HEK293T (cell line): ENCODE results near the gene PRSS38.

ENCODE experiments used
- CTCF ChIA-PET: fragments of 350-600 bp; formaldehyde crosslinking; extraction: SDS; loops from one replicate; lab custom pipeline; 2021; ENCODE audit warnings: antibody characterized with exemption, inconsistent platforms; lab: Yijun Ruan, JAX
- POLR2A ChIA-PET: fragments of 350-600 bp; formaldehyde crosslinking; extraction: SDS; loops from one replicate; lab custom pipeline; 2020; ENCODE audit warnings: antibody characterized with exemption, inconsistent platforms; lab: Yijun Ruan, JAX
- DNase-seq: peaks from one replicate; pipeline ENCODE4 v3.0.0; 2012; ENCODE audit warnings: mixed read lengths; ENCODE audit errors: extremely low spot score
- ARNT ChIP-seq: fragments of 450-650 bp; IDR thresholded peaks from 2 replicates; pipeline ENCODE4 v1.6.1; 2017; ENCODE audit warnings: mild to moderate bottlenecking
- BHLHE40 ChIP-seq: fragments of 450-650 bp; IDR thresholded peaks from 2 replicates; pipeline ENCODE4 v1.6.1; 2016; ENCODE audit warnings: mild to moderate bottlenecking, moderate library complexity, borderline replicate concordance
- CTBP1 ChIP-seq: fragments of 450-650 bp; IDR thresholded peaks from 2 replicates; pipeline ENCODE4 v1.6.1; 2016; ENCODE audit warnings: borderline replicate concordance
- ELF4 ChIP-seq: fragments of 450-650 bp; IDR thresholded peaks from 2 replicates; pipeline ENCODE4 v1.6.1; 2017; ENCODE audit warnings: antibody characterized with exemption
- FOXA1 ChIP-seq: fragments of 450-650 bp; IDR thresholded peaks from 2 replicates; pipeline ENCODE4 v1.6.1; 2016; ENCODE audit warnings: mild to moderate bottlenecking
- FOXK2 ChIP-seq: fragments of 450-650 bp; IDR thresholded peaks from 2 replicates; pipeline ENCODE4 v1.6.1; 2016; ENCODE audit warnings: mild to moderate bottlenecking
- FOXM1 ChIP-seq: fragments of 450-650 bp; IDR thresholded peaks from 2 replicates; pipeline ENCODE4 v1.6.1; 2017; ENCODE audit warnings: mild to moderate bottlenecking, borderline replicate concordance
- HDGF ChIP-seq: fragments of 450-650 bp; IDR thresholded peaks from 2 replicates; pipeline ENCODE4 v1.6.1; 2017; ENCODE audit warnings: antibody characterized with exemption, borderline replicate concordance
- L3MBTL2 ChIP-seq: fragments of 450-650 bp; conservative IDR thresholded peaks from 2 replicates; pipeline ENCODE4 v1.6.1; 2016; ENCODE audit warnings: mild to moderate bottlenecking
- LEF1 ChIP-seq: fragments of 450-650 bp; IDR thresholded peaks from 2 replicates; pipeline ENCODE4 v1.6.1; 2017; ENCODE audit warnings: mild to moderate bottlenecking, borderline replicate concordance
- NFRKB ChIP-seq: fragments of 450-650 bp; IDR thresholded peaks from 2 replicates; pipeline ENCODE4 v1.6.1; 2016; ENCODE audit warnings: mild to moderate bottlenecking, moderate library complexity
- PKNOX1 ChIP-seq: fragments of 450-650 bp; IDR thresholded peaks from 2 replicates; pipeline ENCODE4 v1.6.1; 2016
- SP1 ChIP-seq: fragments of 450-650 bp; IDR thresholded peaks from 2 replicates; pipeline ENCODE4 v1.6.1; 2017
- SUZ12 ChIP-seq: fragments of 450-650 bp; IDR thresholded peaks from 2 replicates; pipeline ENCODE4 v1.6.1; 2016; ENCODE audit warnings: mild to moderate bottlenecking
- TARDBP ChIP-seq: fragments of 450-650 bp; IDR thresholded peaks from 2 replicates; pipeline ENCODE4 v1.6.1; 2016
- ZNF384 ChIP-seq: fragments of 450-650 bp; IDR thresholded peaks from 2 replicates; pipeline ENCODE4 v1.6.1; 2016

The PRSS38 gene

GRCh38 chr1:227855687-227856086, 40.2 kb downstream of the PRSS38 start:
- DNase-seq = peak; percentile 6
- POLR2A ChIA-PET = no interaction called here
- TF ChIP-seq NFRKB (no peak), CTBP1 (no peak), ARNT (no peak), SUZ12 (no peak), ELF4 (no peak), FOXM1 (no peak), ZNF384 (no peak), L3MBTL2 (no peak), LEF1 (no peak), SP1 (no peak)

GRCh38 chr1:227856147-227856858, 40.8 kb downstream of the PRSS38 start:
- ChIA-PET POLR2A (no interaction called here), CTCF (no interaction called here)
- TF ChIP-seq HDGF = no peak
- TF ChIP-seq LEF1 = no peak
- no peak for TF ChIP-seq PKNOX1
- no peak for TF ChIP-seq TARDBP
- no peak for DNase-seq

More at GRCh38 chr1:227855687-227856086, 40.2 kb downstream of the PRSS38 start:
- CTCF ChIA-PET = no interaction called here

- DNase-seq = no peak
- no peak for TF ChIP-seq SUZ12
- ChIA-PET CTCF (no interaction called here), POLR2A (no interaction called here)
Observed at GRCh38 chr1:227864882-227865281, 49.4 kb downstream of the PRSS38 start.

GRCh38 chr1:227869279-227869842, 53.9 kb downstream of the PRSS38 start:
- POLR2A ChIA-PET = no interaction called here
- CTCF ChIA-PET = no interaction called here
- no peak for TF ChIP-seq SUZ12
- no peak for TF ChIP-seq CTBP1
- TF ChIP-seq HDGF = no peak
- no peak for TF ChIP-seq FOXK2
- TF ChIP-seq TARDBP = no peak
- TF ChIP-seq ARNT = no peak
- no peak for TF ChIP-seq NFRKB
- TF ChIP-seq ZNF384 = no peak
- TF ChIP-seq LEF1 = no peak
- TF ChIP-seq PKNOX1 = no peak
- TF ChIP-seq ELF4 = no peak
- TF ChIP-seq L3MBTL2 = no peak
- TF ChIP-seq FOXM1 = no peak
- no peak for TF ChIP-seq FOXA1
- no peak for TF ChIP-seq SP1
- TF ChIP-seq BHLHE40 = no peak
- DNase-seq = no peak

GRCh38 chr1:227869851-227870305, 54.4 kb downstream of the PRSS38 start:
- POLR2A ChIA-PET = interaction anchor here (0.7 kb wide), 1 partner anchor 9 kb away, joined by 3 read pairs; no protein-coding TSS in a partner anchor

More at GRCh38 chr1:227869851-227870305, 54.4 kb downstream of the PRSS38 start:
- peak; percentile 5 for DNase-seq
- CTCF ChIA-PET = no interaction called here
- TF ChIP-seq FOXM1 = no peak
- TF ChIP-seq LEF1 = no peak
- TF ChIP-seq ZNF384 = no peak
- TF ChIP-seq HDGF = no peak
- TF ChIP-seq TARDBP = no peak
- no peak for TF ChIP-seq CTBP1
- no peak for TF ChIP-seq L3MBTL2
- TF ChIP-seq PKNOX1 = no peak
- no peak for TF ChIP-seq NFRKB
- no peak for TF ChIP-seq FOXA1
- TF ChIP-seq SUZ12 = no peak
- no peak for TF ChIP-seq BHLHE40
- TF ChIP-seq ELF4 = no peak
- TF ChIP-seq SP1 = no peak
- no peak for TF ChIP-seq ARNT
